ENCODE results near the gene CLCN1. TPM values are rescaled to one million over a fixed set of nuclear protein-coding genes. Genes with fewer than 3 reads are reported as not detected.
"Not testable (repeated sequence)": the region's sequence is repeated elsewhere in the genome, so short reads cannot be mapped to it uniquely, and the experiment has no call there.

Gene CLCN1
- polyA plus RNA-seq, 4 donors, result 0.19 to 24.9 TPM; not detected in 2

DNA sequence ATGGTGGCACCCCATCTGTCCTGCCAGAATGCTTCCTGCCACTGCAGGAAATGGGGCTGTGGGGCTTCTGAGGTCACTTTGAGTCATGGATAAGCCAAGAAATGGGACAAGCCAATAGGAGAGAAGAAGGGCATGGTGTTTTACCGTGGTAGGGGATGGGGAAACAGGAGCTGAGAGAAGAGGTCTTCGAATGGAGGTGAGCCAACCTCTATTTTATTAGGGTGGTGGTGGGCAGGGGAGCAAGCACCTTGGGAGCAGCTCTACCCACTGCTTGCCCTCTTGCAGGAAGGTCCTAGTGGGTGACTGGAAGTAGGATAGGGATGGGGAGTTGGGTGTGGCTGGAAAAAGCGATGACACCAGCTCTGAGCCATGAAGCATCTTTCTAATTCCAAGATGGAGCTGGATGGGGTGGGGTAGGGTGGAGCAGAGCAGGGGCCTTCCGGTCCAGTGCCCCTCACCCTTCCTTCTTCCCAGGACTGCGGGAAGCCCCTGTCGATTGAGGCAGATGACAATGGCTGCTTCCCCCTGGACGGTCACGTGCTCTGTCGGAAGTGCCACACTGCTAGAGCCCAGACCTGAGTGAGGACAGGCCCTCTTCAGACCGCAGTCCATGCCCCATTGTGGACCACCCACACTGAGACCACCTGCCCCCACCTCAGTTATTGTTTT, 74.3 kb downstream of the CLCN1 start:
- H3K4me3 ChIP-seq (ENCODE audit: low read depth in 1 of 3, low read length in 3 of 3), result no peak overlapping the region
- peaks cover 0 to 65% (median 0%) of the 10 kb centered on the region in 3 donors for H3K4me1 ChIP-seq (ENCODE audit: control insufficient read depth in 3 of 3, insufficient read depth in 2 of 3, low read depth in 1 of 3, low read length in 2 of 3)
- H3K36me3 ChIP-seq (ENCODE audit: control insufficient read depth in 3 of 3, insufficient read depth in 2 of 3, low read depth in 1 of 3, low read length in 3 of 3), result peaks cover 0 to 95% (median 10%) of the 10 kb centered on the region in 3 donors
- H3K27ac ChIP-seq (ENCODE audit: low read depth in 1 of 3, low read length in 2 of 3), result no peak overlapping the region
- no peaks in the 10 kb centered on the region for H3K9me3 ChIP-seq (ENCODE audit: control insufficient read depth in 2 of 2, insufficient read depth in 1 of 2, low read depth in 1 of 2, low read length in 1 of 2)
- no peak for DNase-seq
- FAIRE-seq, result no peak
- H3K27me3 ChIP-seq (ENCODE audit: control insufficient read depth in 3 of 3, insufficient read depth in 3 of 3, low read length in 3 of 3), result no peaks in the 10 kb centered on the region
- WGBS, 3 donors, result 87 to 92% (median 88%) methylated on average over 9 to 10 of the region's 10 CpGs

DNA sequence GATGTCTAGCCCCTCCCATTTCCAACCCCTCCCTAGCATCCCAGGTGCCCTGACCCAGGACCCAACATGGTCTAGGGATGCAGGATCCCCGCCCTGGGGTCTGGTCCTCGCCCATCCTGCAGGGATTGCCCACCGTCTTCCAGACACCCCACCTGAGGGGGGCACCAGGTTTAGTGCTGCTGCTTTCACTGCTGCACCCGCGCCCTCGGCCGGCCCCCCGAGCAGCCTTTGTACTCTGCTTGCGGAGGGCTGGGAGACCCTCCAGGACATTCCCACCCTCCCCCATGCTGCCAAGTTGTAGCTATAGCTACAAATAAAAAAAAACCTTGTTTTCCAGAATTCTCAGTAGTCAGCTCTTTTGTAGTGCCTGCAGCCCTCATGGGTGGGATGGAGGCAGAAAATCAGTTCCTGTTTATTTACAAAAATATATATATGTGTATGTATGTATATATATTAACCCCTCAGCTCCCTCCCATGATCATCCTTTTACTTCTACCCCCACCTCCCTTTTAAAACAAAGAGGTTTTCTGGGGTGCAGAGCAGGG, 74.9 kb downstream of the CLCN1 start:
- Histone ChIP-seq H3K9me3 (ENCODE audit: control insufficient read depth in 2 of 2, insufficient read depth in 1 of 2, low read depth in 1 of 2, low read length in 1 of 2) (no peaks in the 10 kb centered on the region), H3K4me1 (ENCODE audit: control insufficient read depth in 3 of 3, insufficient read depth in 2 of 3, low read depth in 1 of 3, low read length in 2 of 3) (peaks cover 0 to 67% (median 0%) of the 10 kb centered on the region in 3 donors), H3K36me3 (ENCODE audit: control insufficient read depth in 3 of 3, insufficient read depth in 2 of 3, low read depth in 1 of 3, low read length in 3 of 3) (peaks cover 0 to 98% (median 10%) of the 10 kb centered on the region in 3 donors), H3K27me3 (ENCODE audit: control insufficient read depth in 3 of 3, insufficient read depth in 3 of 3, low read length in 3 of 3) (no peaks in the 10 kb centered on the region), H3K4me3 (ENCODE audit: low read depth in 1 of 3, low read length in 3 of 3) (no peak overlapping the region), H3K27ac (ENCODE audit: low read depth in 1 of 3, low read length in 2 of 3) (peak overlapping the region in 2 of 3 donors; percentile 78 to 86)
- WGBS, 3 donors, result 82 to 95% (median 90%) methylated on average over 9 of the region's 9 CpGs
- DNase-seq, result no peak
- FAIRE-seq, result no peak

DNA sequence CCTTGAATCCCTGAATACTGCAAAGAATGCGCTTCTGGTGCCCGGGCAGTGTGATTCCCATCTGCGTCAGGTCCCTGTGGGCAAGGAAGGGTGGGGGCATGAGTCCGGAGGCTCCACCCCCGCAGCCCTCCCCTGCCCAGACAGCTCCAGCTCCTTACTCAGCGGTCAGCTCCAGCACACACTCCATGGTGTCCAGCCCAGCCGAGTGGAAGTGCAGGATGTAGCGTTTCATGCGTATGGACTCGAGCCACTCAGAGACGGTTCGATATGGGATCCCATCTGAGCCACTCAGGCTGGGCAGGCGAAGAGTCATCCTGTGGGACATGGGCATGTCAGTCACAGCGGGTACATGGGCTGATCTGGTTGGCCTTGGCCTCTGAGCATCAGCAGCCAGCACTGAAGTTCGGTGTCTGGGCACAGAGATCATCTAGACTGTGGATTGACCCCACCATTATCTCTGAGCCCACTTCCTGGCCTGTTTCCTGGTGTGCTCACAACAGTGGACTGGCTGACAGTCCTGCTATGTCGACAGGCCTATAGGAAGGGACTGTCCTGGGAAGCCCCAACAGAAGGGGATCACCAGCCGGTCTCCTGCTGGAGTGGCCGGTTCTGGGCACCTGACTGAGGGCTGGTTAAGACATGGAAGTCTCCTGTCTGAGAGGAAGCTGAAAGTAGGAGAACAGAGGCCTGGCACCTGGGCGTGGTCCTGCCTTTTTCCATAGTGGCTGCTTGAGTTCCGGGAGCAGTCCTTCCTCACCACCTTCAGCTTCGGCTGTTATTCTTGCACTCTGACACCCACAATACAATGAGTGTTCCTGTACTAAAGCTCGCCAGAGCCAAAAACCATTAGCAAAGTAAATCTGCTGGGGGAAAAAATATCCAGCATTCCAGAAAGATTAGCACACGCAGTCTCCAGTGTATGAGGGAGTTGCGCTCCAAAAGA, 75.8 kb downstream of the CLCN1 start:
- DNase-seq (peak in 1 of 2 donors; percentile 59), FAIRE-seq (no peak)
- no peak overlapping the region for H3K4me3 ChIP-seq (ENCODE audit: low read depth in 1 of 3, low read length in 3 of 3)
- H3K9me3 ChIP-seq (ENCODE audit: control insufficient read depth in 2 of 2, insufficient read depth in 1 of 2, low read depth in 1 of 2, low read length in 1 of 2), result no peaks in the 10 kb centered on the region
- H3K27me3 ChIP-seq (ENCODE audit: control insufficient read depth in 3 of 3, insufficient read depth in 3 of 3, low read length in 3 of 3), result no peaks in the 10 kb centered on the region
- H3K36me3 ChIP-seq (ENCODE audit: control insufficient read depth in 3 of 3, insufficient read depth in 2 of 3, low read depth in 1 of 3, low read length in 3 of 3), result peaks cover 0 to 100% (median 10%) of the 10 kb centered on the region in 3 donors
- peak overlapping the region; percentile 47 to 86 (median 78) for H3K27ac ChIP-seq (ENCODE audit: low read depth in 1 of 3, low read length in 2 of 3)
- peaks cover 0 to 66% (median 2%) of the 10 kb centered on the region in 3 donors for H3K4me1 ChIP-seq (ENCODE audit: control insufficient read depth in 3 of 3, insufficient read depth in 2 of 3, low read depth in 1 of 3, low read length in 2 of 3)
- 57 to 73% (median 72%) methylated on average over 24 of the region's 24 CpGs for WGBS, 3 donors

DNA sequence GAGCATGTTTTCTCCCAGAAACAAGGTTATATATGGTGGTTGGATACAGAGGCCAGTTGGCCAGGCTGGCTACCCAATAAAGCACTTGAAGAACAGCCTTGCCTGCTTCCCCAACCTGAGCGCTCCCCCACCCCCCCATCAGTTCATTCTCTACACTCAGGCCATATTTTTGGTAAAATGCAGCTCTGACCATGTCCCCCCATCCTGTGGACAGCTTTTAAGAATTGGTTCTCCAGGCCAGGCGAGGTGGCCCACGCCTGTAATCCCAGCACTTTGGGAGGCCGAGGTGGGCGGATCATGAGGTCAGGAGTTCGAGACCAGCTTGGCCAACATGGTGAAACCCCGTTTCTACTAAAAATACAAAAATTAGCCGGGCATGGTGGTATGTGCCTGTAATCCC, 76.5 kb downstream of the CLCN1 start:
- H3K9me3 ChIP-seq (ENCODE audit: control insufficient read depth in 2 of 2, insufficient read depth in 1 of 2, low read depth in 1 of 2, low read length in 1 of 2); H3K4me3 ChIP-seq (ENCODE audit: low read depth in 1 of 3, low read length in 3 of 3); FAIRE-seq; H3K27me3 ChIP-seq (ENCODE audit: control insufficient read depth in 3 of 3, insufficient read depth in 3 of 3, low read length in 3 of 3); DNase-seq: not testable (repeated sequence)
- WGBS, 3 donors, result 90 to 98% (median 96%) methylated on average over 8 of the region's 8 CpGs
- Histone ChIP-seq H3K4me1 (ENCODE audit: control insufficient read depth in 3 of 3, insufficient read depth in 2 of 3, low read depth in 1 of 3, low read length in 2 of 3) (peaks cover 0 to 59% (median 2%) of the 10 kb centered on the region in 3 donors), H3K27ac (ENCODE audit: low read depth in 1 of 3, low read length in 2 of 3) (peak overlapping the region; percentile 47 to 86 (median 78)), H3K36me3 (ENCODE audit: control insufficient read depth in 3 of 3, insufficient read depth in 2 of 3, low read depth in 1 of 3, low read length in 3 of 3) (peaks cover 0 to 100% (median 12%) of the 10 kb centered on the region in 3 donors)

DNA sequence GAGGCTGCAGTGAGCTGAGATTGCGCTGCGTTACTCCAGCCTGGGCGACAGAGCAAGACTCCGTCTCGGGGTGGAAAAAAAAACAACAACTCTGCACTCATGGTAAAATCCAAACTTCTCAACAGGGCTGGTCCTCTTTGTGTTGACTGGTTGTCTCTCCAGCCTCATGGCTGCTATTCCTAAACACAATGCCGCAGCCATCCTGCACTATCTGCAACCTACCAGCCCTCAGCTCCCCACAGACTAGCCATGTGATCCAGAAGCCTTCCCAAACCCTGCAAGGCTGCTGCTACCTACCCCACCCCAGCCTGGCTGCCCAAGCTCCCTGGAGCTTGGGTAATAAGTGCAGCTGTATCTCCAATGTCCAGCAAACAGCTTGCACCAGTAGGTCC, 77.0 kb downstream of the CLCN1 start:
- Histone ChIP-seq H3K36me3 (ENCODE audit: control insufficient read depth in 3 of 3, insufficient read depth in 2 of 3, low read depth in 1 of 3, low read length in 3 of 3) (peaks cover 0 to 100% (median 14%) of the 10 kb centered on the region in 3 donors), H3K9me3 (ENCODE audit: control insufficient read depth in 2 of 2, insufficient read depth in 1 of 2, low read depth in 1 of 2, low read length in 1 of 2) (no peaks in the 10 kb centered on the region), H3K4me3 (ENCODE audit: low read depth in 1 of 3, low read length in 3 of 3) (no peak overlapping the region), H3K27me3 (ENCODE audit: control insufficient read depth in 3 of 3, insufficient read depth in 3 of 3, low read length in 3 of 3) (no peaks in the 10 kb centered on the region), H3K27ac (ENCODE audit: low read depth in 1 of 3, low read length in 2 of 3) (peak overlapping the region in 1 of 3 donors; percentile 78), H3K4me1 (ENCODE audit: control insufficient read depth in 3 of 3, insufficient read depth in 2 of 3, low read depth in 1 of 3, low read length in 2 of 3) (peaks cover 0 to 54% (median 2%) of the 10 kb centered on the region in 3 donors)
- FAIRE-seq, result no peak
- no peak for DNase-seq
- WGBS, 3 donors, result 96 to 100% (median 96%) methylated on average over 6 of the region's 6 CpGs

DNA sequence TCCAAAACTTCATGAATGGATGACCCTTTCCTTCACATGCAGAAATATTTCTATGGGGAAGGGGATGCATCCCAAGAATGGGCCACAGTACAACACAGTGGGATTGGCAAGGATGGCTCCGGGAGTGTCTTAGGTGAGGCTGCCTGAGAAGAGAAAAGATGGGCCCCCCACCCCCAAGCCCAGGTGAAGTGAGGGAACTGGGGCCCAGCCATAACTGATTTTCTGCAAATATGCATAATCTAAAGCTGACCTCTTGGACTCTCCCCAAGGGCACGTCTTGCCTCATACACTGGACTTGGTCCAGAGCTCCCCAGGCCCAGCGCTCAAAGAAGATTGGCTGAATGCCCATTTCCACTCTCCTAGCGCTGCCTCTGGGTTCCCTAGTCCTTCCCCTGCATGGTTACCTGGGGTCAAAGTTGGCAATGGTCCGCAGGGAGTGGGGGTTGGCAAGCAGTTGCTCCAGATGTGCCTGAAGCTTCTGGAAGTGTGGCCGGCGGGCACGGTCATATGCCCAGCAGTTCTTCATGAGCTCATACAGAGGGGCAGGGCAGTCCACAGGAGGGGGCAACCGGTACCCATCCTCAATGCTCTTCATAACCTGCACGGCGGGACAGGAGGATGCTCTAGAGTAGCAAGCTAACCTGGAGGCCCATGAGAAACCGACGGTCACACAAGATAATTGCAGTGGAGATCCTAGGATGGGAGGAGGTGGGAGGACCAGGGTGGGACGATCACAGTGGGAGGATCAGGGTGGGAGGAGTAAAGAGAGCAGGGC, 77.5 kb downstream of the CLCN1 start:
- FAIRE-seq, result no peak
- peaks cover 0 to 51% (median 2%) of the 10 kb centered on the region in 3 donors for H3K4me1 ChIP-seq (ENCODE audit: control insufficient read depth in 3 of 3, insufficient read depth in 2 of 3, low read depth in 1 of 3, low read length in 2 of 3)
- WGBS, 3 donors, result 71 to 76% (median 74%) methylated on average over 14 of the region's 14 CpGs
- DNase-seq, result peak; percentile 74 to 84
- H3K27me3 ChIP-seq (ENCODE audit: control insufficient read depth in 3 of 3, insufficient read depth in 3 of 3, low read length in 3 of 3), result no peaks in the 10 kb centered on the region
- peak overlapping the region in 1 of 3 donors; percentile 29 for H3K27ac ChIP-seq (ENCODE audit: low read depth in 1 of 3, low read length in 2 of 3)
- no peak overlapping the region for H3K4me3 ChIP-seq (ENCODE audit: low read depth in 1 of 3, low read length in 3 of 3)
- peaks cover 0 to 100% (median 15%) of the 10 kb centered on the region in 3 donors for H3K36me3 ChIP-seq (ENCODE audit: control insufficient read depth in 3 of 3, insufficient read depth in 2 of 3, low read depth in 1 of 3, low read length in 3 of 3)
- no peaks in the 10 kb centered on the region for H3K9me3 ChIP-seq (ENCODE audit: control insufficient read depth in 2 of 2, insufficient read depth in 1 of 2, low read depth in 1 of 2, low read length in 1 of 2)

DNA sequence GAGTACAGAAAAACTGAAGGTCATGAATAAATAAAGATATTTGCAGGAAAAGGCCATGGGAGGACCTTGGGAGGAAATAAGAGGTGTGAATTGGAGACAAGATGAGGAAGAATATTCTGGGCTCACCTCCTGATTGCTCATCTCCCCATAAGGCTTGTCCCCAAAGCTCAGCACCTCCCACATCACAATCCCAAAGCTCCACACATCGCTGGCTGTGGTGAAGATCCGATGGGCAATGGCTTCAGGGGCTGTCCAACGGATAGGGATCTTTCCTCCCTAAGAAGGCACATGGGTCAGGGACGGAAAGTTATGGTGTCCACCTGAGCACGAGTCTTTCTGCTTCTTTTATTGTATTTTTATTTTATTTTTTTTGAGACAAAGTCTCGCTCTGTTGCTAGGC, 78.2 kb downstream of the CLCN1 start:
- no peak overlapping the region for H3K4me3 ChIP-seq (ENCODE audit: low read depth in 1 of 3, low read length in 3 of 3)
- FAIRE-seq (no peak), DNase-seq (no peak)
- H3K27me3 ChIP-seq (ENCODE audit: control insufficient read depth in 3 of 3, insufficient read depth in 3 of 3, low read length in 3 of 3), result no peaks in the 10 kb centered on the region
- peak overlapping the region in 1 of 3 donors; percentile 29 for H3K27ac ChIP-seq (ENCODE audit: low read depth in 1 of 3, low read length in 2 of 3)
- peaks cover 0 to 51% (median 2%) of the 10 kb centered on the region in 3 donors for H3K4me1 ChIP-seq (ENCODE audit: control insufficient read depth in 3 of 3, insufficient read depth in 2 of 3, low read depth in 1 of 3, low read length in 2 of 3)
- H3K36me3 ChIP-seq (ENCODE audit: control insufficient read depth in 3 of 3, insufficient read depth in 2 of 3, low read depth in 1 of 3, low read length in 3 of 3), result peaks cover 5 to 100% (median 17%) of the 10 kb centered on the region in 3 donors
- 93 to 95% (median 93%) methylated on average over 6 of the region's 6 CpGs for WGBS, 3 donors
- no peaks in the 10 kb centered on the region for H3K9me3 ChIP-seq (ENCODE audit: control insufficient read depth in 2 of 2, insufficient read depth in 1 of 2, low read depth in 1 of 2, low read length in 1 of 2)

All from small intestine (tissue), 7 donors.